Sigmoid colon (tissue), 4 donors: ENCODE data around the gene GPAT2.
"Not testable (repeated sequence)": the region's sequence is repeated elsewhere in the genome, so short reads cannot be mapped to it uniquely, and the experiment has no call there.

Source experiments
- EP300 ChIP-seq, 4 donors: sonication (generic); formaldehyde crosslinking; IDR thresholded peaks; one replicate each; pipeline ENCODE4 v1.6.1; 2017; ENCODE audit warnings: antibody characterized with exemption in 4 of 4
- POLR2A ChIP-seq, 2 donors: fragments of 450-650 bp; IDR thresholded peaks; one replicate each; pipeline ENCODE4 v1.6.1; 2016; ENCODE audit warnings: antibody characterized with exemption in 2 of 2, mild to moderate bottlenecking in 2 of 2, moderate library complexity in 2 of 2
- POLR2AphosphoS5 ChIP-seq, 4 donors: sonication (generic); formaldehyde crosslinking; IDR thresholded peaks; one replicate each; pipeline ENCODE4 v1.6.1; 2017; ENCODE audit warnings: antibody characterized with exemption in 4 of 4
- TF ChIP-seq, protein P1 (sequence below), 4 experiments: fragments of 450-650 bp in 3 of 4; fragments of 200-600 bp in 1 of 4; IDR thresholded peaks; one replicate each; pipeline ENCODE4 v1.5.1; 2016 to 2019; ENCODE audit warnings: antibody characterized with exemption in 4 of 4, mild to moderate bottlenecking in 3 of 4, moderate library complexity in 2 of 4

DNA sequence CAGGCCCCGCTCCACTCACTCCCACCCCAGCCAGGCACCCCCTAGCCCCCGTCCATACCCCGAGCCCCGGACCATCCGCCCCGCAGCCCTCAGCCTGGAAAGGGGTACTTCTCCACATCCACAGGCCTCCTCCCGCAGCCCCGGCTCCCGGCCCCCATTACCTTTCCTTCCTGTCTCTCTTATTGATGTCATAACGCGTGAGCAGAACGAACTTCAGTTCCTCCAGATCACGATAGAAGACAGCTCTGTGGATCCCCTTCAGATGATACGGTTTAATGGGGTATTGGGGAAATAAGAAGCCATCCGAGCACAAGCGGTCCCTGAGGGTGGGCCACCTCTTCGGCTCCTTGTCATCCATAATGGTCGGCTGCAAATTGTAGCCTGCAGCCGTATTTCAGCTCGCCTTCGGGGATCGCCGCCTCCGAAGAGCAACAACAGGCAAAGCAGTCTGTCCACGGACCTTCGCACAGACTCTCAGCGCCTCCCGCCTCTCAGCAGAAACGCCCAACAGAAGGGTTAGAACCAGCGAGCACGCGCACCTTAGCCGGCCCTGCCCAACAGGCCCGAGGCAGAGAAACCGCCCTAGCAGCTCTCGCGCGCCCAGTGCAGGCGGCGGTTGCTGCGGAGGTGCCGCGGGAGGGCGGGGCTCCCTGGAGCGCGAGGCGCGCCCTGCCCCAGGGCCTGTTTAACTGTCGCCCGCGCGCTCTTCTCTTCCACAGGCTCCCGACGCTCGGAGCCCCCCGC, 43.2 kb downstream of the GPAT2 start, which contains the start of gene ANKRD36C:
- not testable (repeated sequence) for TF ChIP-seq EP300, POLR2AphosphoS5 (IDR thresholded peaks at IDR 0.05)
- TF ChIP-seq, protein P1, sequence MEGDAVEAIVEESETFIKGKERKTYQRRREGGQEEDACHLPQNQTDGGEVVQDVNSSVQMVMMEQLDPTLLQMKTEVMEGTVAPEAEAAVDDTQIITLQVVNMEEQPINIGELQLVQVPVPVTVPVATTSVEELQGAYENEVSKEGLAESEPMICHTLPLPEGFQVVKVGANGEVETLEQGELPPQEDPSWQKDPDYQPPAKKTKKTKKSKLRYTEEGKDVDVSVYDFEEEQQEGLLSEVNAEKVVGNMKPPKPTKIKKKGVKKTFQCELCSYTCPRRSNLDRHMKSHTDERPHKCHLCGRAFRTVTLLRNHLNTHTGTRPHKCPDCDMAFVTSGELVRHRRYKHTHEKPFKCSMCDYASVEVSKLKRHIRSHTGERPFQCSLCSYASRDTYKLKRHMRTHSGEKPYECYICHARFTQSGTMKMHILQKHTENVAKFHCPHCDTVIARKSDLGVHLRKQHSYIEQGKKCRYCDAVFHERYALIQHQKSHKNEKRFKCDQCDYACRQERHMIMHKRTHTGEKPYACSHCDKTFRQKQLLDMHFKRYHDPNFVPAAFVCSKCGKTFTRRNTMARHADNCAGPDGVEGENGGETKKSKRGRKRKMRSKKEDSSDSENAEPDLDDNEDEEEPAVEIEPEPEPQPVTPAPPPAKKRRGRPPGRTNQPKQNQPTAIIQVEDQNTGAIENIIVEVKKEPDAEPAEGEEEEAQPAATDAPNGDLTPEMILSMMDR (IDR thresholded peaks at IDR 0.05): not testable (repeated sequence)
- TF ChIP-seq POLR2A (IDR thresholded peaks at IDR 0.05): peak in 1 of 2 donors; percentile 39
